GM12878 (cell line): ENCODE results near the gene FAM120A. TPM values are rescaled to one million over a fixed set of nuclear protein-coding genes. Genes with fewer than 3 reads are reported as not detected.

Experiments
- CREB1 ChIP-seq: IDR thresholded peaks from 2 replicates; pipeline ENCODE4 v1.6.1; 2012; ENCODE audit warnings: low read depth, mild to moderate bottlenecking, inconsistent platforms
- EP300 ChIP-seq, 2 experiments: fragments of 150-350 bp in 1 of 2; IDR thresholded peaks; 2 replicates each; pipeline ENCODE4 v1.6.1; 2011 to 2012; ENCODE audit warnings: low read depth in 2 of 2, low read length in 2 of 2, borderline replicate concordance in 1 of 2, improper control_type of control experiment in 1 of 2, inconsistent platforms in 1 of 2; ENCODE audit not compliant: control insufficient read depth in 1 of 2
- ESRRA ChIP-seq: IDR thresholded peaks from 2 replicates; pipeline ENCODE4 v1.6.1; 2012; ENCODE audit warnings: mild to moderate bottlenecking, low read length, improper control_type of control experiment
- JUNB ChIP-seq: IDR thresholded peaks from 2 replicates; pipeline ENCODE4 v1.6.1; 2016; ENCODE audit warnings: antibody characterized with exemption, mild to moderate bottlenecking
- NR2C1 ChIP-seq: fragments of 450-650 bp; IDR thresholded peaks from 2 replicates; pipeline ENCODE4 v1.6.1; 2017; ENCODE audit warnings: antibody characterized with exemption, mild to moderate bottlenecking, moderate library complexity
- PML ChIP-seq: IDR thresholded peaks from 2 replicates; pipeline ENCODE4 v1.6.1; 2012; ENCODE audit warnings: low read length, inconsistent platforms
- RUNX3 ChIP-seq: IDR thresholded peaks from 2 replicates; pipeline ENCODE4 v1.6.1; 2012; ENCODE audit warnings: low read length, inconsistent platforms
- SIN3A ChIP-seq: IDR thresholded peaks from 2 replicates; pipeline ENCODE4 v1.6.1; 2012; ENCODE audit warnings: low read depth, low read length, improper control_type of control experiment
- SIX5 ChIP-seq: IDR thresholded peaks from 2 replicates; pipeline ENCODE4 v1.6.1; 2011; ENCODE audit warnings: mild to moderate bottlenecking, low read depth, low read length, moderate library complexity; ENCODE audit not compliant: severe bottlenecking
- SREBF2 ChIP-seq: IDR thresholded peaks from 2 replicates; pipeline ENCODE4 v1.6.1; 2012; ENCODE audit warnings: mild to moderate bottlenecking, low read length
- SRF ChIP-seq, 2 experiments: IDR thresholded peaks; 2 replicates each; pipeline ENCODE4 v1.6.1; 2011; ENCODE audit warnings: low read depth in 2 of 2, low read length in 2 of 2, mild to moderate bottlenecking in 1 of 2, moderate library complexity in 1 of 2
- TCF7 ChIP-seq: IDR thresholded peaks from 2 replicates; pipeline ENCODE4 v1.6.1; 2014; ENCODE audit warnings: antibody characterized with exemption, borderline replicate concordance
- USF1 ChIP-seq: IDR thresholded peaks from 2 replicates; pipeline ENCODE4 v1.6.1; 2011; ENCODE audit warnings: borderline replicate concordance, low read depth, mild to moderate bottlenecking, moderate library complexity, mixed read lengths, low read length; ENCODE audit not compliant: insufficient read depth; ENCODE audit errors: extremely low read length
- ZBTB33 ChIP-seq: fragments of 450-650 bp; IDR thresholded peaks from 2 replicates; pipeline ENCODE4 v1.6.1; 2017; ENCODE audit warnings: mild to moderate bottlenecking
- ZBTB4 ChIP-seq: fragments of 450-650 bp; formaldehyde crosslinking; IDR thresholded peaks from 2 replicates; pipeline ENCODE4 v1.4.0; 2022; ENCODE audit warnings: mild to moderate bottlenecking, moderate library complexity
- ZNF207 ChIP-seq: fragments of 450-650 bp; IDR thresholded peaks from 2 replicates; pipeline ENCODE4 v1.6.1; 2014; ENCODE audit warnings: antibody characterized with exemption, mild to moderate bottlenecking, borderline replicate concordance
- ZZZ3 ChIP-seq: IDR thresholded peaks from 2 replicates; pipeline ENCODE4 v1.6.1; 2011; ENCODE audit warnings: low read depth; ENCODE audit not compliant: control insufficient read depth, insufficient read length
- polyA plus RNA-seq, 11 experiments: library from polyadenylated mRNA; depleted of rRNA in 4 of 11; unstranded in 6 of 11; stranded (reverse) in 5 of 11; fragments of >200 nt; fragmentation: Nextera tagmentation in 4 of 11; fragmentation: Illumina TruSeq in 1 of 11; extraction: Ambion mirVana in 4 of 11; extraction: Trizol in 1 of 11; gene quantifications; 1 replicate in 1 of 11; 2 replicates in 10 of 11; pipeline versions ENCODE4 v1.2.1 to v1.2.3, GENCODE V29; 2011 to 2016; ENCODE audit warnings: inconsistent platforms in 2 of 11, missing spikeins in 2 of 11, low read depth in 1 of 11
- total RNA-seq, 4 experiments: library from RNA; depleted of rRNA in 3 of 4; stranded (reverse); fragments of >200 nt in 3 of 4; fragmentation: Illumina TruSeq in 1 of 4; extraction: Trizol in 1 of 4; gene quantifications; 2 replicates each; pipeline versions ENCODE4 v1.2.1 to v1.2.3, GENCODE V29; 2013 to 2021
- TF ChIP-seq, protein P1 (sequence below): IDR thresholded peaks from 2 replicates; pipeline ENCODE4 v1.6.1; 2011; ENCODE audit warnings: borderline replicate concordance, low read depth, mild to moderate bottlenecking, moderate library complexity, low read length; ENCODE audit not compliant: insufficient read depth, poor library complexity, severe bottlenecking
- TF ChIP-seq, protein P2 (sequence below), 3 experiments: IDR thresholded peaks in 2 of 3; conservative IDR thresholded peaks in 1 of 3; 2 replicates each; pipeline ENCODE4 v1.5.1; 2011; ENCODE audit warnings: low read depth in 3 of 3, low read length in 3 of 3, mild to moderate bottlenecking in 3 of 3, control low read depth in 2 of 3, moderate library complexity in 2 of 3, inconsistent platforms in 1 of 3, mixed read lengths in 1 of 3; ENCODE audit not compliant: control insufficient read depth in 2 of 3, insufficient read depth in 1 of 3; ENCODE audit errors: extremely low read depth in 1 of 3

The FAM120A gene
- total and polyA plus RNA-seq, 10 of the 15 experiments (the other 5 are each of a cell fraction or from before 2014, with no cell fraction given), result 13.1 to 89.6 (median 52.5) TPM

- TF ChIP-seq CREB1 (peak; percentile 65; the same call in 1 of the 2 replicates), ZBTB4 (CRISPR knock-in tag) (no peak), SIX5 (no peak), TCF7 (no peak), ZBTB33 (no peak), ZNF207 (no peak), NR2C1 (no peak), SRF (IDR thresholded peaks at IDR 0.05; ENCODE audit: low read depth in 2 of 2, low read length in 2 of 2) (peak in 1 of 2 experiments; percentile 37; a peak in 2 of 4 replicates), RUNX3 (peak; percentile 38; the same call in 1 of the 2 replicates), SIN3A (no peak), ESRRA (peak; percentile 37; the same call in 1 of the 2 replicates), USF1 (no peak), ZZZ3 (no peak), SREBF2 (0 out of 2 replicates have a peak, but pooled peaks have one; percentile 12), PML (peak; percentile 96), EP300 (IDR thresholded peaks at IDR 0.05; ENCODE audit: borderline replicate concordance in 1 of 2, control insufficient read depth in 1 of 2, low read depth in 2 of 2, low read length in 2 of 2) (no peak), JUNB (no peak)
- TF ChIP-seq, protein P1, sequence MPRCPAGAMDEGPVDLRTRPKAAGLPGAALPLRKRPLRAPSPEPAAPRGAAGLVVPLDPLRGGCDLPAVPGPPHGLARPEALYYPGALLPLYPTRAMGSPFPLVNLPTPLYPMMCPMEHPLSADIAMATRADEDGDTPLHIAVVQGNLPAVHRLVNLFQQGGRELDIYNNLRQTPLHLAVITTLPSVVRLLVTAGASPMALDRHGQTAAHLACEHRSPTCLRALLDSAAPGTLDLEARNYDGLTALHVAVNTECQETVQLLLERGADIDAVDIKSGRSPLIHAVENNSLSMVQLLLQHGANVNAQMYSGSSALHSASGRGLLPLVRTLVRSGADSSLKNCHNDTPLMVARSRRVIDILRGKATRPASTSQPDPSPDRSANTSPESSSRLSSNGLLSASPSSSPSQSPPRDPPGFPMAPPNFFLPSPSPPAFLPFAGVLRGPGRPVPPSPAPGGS, result peak; percentile 58
- TF ChIP-seq, protein P2, sequence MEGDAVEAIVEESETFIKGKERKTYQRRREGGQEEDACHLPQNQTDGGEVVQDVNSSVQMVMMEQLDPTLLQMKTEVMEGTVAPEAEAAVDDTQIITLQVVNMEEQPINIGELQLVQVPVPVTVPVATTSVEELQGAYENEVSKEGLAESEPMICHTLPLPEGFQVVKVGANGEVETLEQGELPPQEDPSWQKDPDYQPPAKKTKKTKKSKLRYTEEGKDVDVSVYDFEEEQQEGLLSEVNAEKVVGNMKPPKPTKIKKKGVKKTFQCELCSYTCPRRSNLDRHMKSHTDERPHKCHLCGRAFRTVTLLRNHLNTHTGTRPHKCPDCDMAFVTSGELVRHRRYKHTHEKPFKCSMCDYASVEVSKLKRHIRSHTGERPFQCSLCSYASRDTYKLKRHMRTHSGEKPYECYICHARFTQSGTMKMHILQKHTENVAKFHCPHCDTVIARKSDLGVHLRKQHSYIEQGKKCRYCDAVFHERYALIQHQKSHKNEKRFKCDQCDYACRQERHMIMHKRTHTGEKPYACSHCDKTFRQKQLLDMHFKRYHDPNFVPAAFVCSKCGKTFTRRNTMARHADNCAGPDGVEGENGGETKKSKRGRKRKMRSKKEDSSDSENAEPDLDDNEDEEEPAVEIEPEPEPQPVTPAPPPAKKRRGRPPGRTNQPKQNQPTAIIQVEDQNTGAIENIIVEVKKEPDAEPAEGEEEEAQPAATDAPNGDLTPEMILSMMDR (IDR thresholded peaks at IDR 0.05 in 2 of 3, conservative IDR thresholded peaks at IDR 0.05 in 1 of 3; ENCODE audit: control insufficient read depth in 2 of 3, extremely low read depth in 1 of 3, insufficient read depth in 1 of 3, low read depth in 3 of 3, low read length in 3 of 3), result peak; percentile 93 to 96 (median 94); a peak in 5 of 6 replicates
Observed at GRCh38 chr9:93566408-93567270, 115.2 kb downstream of the FAM120A start (continued).
